Mesothelial cell of epicardium (in vitro differentiated cells): Measurements from ENCODE around the gene PRR23E. TPM values are rescaled to one million over a fixed set of nuclear protein-coding genes. Genes with fewer than 3 reads are reported as not detected.

ENCODE experiments used
- DNase-seq, 2 experiments: peaks; one replicate each; pipeline ENCODE4 v3.0.0; 2021; ENCODE audit warnings: low spot score in 2 of 2; ENCODE audit not compliant: unreplicated experiment in 2 of 2
- H3K27ac Mint-ChIP-seq: 2 replicates; pipeline ENCODE4 v1.8.0; 2021; ENCODE audit warnings: mixed read lengths
- H3K27me3 Mint-ChIP-seq: 2 replicates; pipeline ENCODE4 v1.8.0; 2021; ENCODE audit warnings: low read depth, mixed read lengths
- H3K36me3 Mint-ChIP-seq: 2 replicates; pipeline ENCODE4 v1.8.0; 2021; ENCODE audit warnings: mixed read lengths
- H3K4me1 Mint-ChIP-seq: 2 replicates; pipeline ENCODE4 v1.8.0; 2021; ENCODE audit warnings: mixed read lengths
- H3K4me3 Mint-ChIP-seq: 2 replicates; pipeline ENCODE4 v1.8.0; 2021; ENCODE audit warnings: mild to moderate bottlenecking, moderate library complexity, mixed read lengths
- H3K9me3 Mint-ChIP-seq: 2 replicates; pipeline ENCODE4 v1.8.0; 2021; ENCODE audit warnings: mixed read lengths
- CTCF ChIP-seq: fragments of 200-600 bp; sonication (generic); IDR thresholded peaks from one replicate; pipeline ENCODE4 v1.5.0; 2021; ENCODE audit warnings: antibody characterized with exemption; ENCODE audit not compliant: unreplicated experiment
- total RNA-seq: library from RNA; stranded (reverse); gene quantifications from 3 replicates; pipeline ENCODE4 v1.2.1, GENCODE V29; 2021

The PRR23E gene, protein sequence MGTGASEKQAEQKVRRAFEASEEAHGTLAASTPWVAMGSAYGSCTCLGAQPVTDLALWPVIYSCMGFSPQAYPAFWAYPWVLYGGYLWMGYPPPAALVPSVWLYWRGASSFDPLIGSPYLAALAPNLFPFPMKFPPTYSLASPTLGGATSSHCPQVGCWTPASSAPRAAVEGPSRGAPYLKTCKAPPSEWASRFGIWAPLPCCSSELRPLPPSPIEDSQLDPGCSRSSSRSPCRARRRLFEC
- total RNA-seq = not detected in 3 replicates

- DNase-seq = peak in 1 of 2 experiments; percentile 34
- Mint-ChIP-seq H3K27ac (no peak within 1 kb of the TSS), H3K9me3 (peaks cover 22% of the 10 kb centered on the region), H3K4me1 (no peaks in the 10 kb centered on the region), H3K36me3 (no peaks in the 10 kb centered on the region), H3K4me3 (no peak within 1 kb of the TSS), H3K27me3 (peaks cover 37% of the 10 kb centered on the region)
- no peak for TF ChIP-seq CTCF
These were observed at the start of gene PRR23E for GRCh38 chr3:127192576-127193232. Gene PRR23E, plus strand, starts transcription at chr3:127193131. Its CDS starts 3,555 bp downstream, at chr3:127196686.

DNA sequence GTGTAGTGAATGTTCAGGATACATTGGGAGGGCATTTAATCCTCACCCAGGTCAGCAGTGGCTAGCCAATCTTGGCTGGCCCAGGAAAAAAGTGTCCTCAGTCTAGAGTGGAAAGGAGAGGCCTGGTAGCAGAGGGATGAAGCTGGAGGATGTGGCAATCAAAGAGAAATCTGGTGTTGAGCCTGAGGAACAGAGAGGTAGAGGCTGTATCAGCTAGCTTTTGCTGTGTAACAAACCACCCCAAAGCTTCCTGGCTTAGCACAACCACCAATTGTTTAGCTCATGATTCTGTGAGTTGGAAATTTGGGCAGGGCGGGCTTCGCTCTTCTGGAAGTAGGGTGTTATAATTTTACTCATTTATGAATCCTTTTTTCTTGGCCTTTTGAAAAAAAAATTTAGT lies 49.8 kb upstream of the PRR23E start:
- no peak overlapping the region for H3K4me3 Mint-ChIP-seq
- peaks cover 3% of the 10 kb centered on the region for H3K9me3 Mint-ChIP-seq
- DNase-seq = no peak
- TF ChIP-seq CTCF = no peak
- peaks cover 6% of the 10 kb centered on the region for H3K4me1 Mint-ChIP-seq
- no peaks in the 10 kb centered on the region for H3K36me3 Mint-ChIP-seq
- H3K27ac Mint-ChIP-seq = no peak overlapping the region
- peaks cover 71% of the 10 kb centered on the region for H3K27me3 Mint-ChIP-seq

- Mint-ChIP-seq H3K36me3 (no peaks in the 10 kb centered on the region), H3K9me3 (peaks cover 3% of the 10 kb centered on the region), H3K27me3 (peaks cover 67% of the 10 kb centered on the region), H3K4me3 (no peak overlapping the region), H3K4me1 (peaks cover 6% of the 10 kb centered on the region), H3K27ac (no peak overlapping the region)
- no peak for DNase-seq
- no peak for TF ChIP-seq CTCF
These were observed 48.3 kb upstream of the PRR23E start for GRCh38 chr3:127144631-127145030.

DNA sequence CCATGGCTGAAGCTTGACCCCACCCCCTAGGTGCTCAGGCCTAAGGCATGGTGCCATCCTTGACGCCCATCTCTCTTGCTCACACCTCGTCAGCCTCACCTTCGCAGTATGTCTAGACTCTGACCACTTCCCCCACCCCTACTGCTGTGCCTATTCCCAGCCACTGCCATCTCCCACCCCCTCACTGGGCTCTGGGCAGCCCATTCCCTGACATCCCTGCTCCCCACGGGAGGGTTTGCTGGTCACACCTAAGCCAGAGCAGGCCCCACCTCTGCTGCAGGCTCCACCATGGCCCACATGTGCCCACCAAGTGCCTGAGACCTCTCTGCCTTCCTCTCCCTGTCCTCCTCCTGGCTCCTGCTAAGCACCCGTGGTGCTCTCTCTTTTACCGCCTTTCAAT lies 47.7 kb upstream of the PRR23E start:
- no peak for TF ChIP-seq CTCF
- Mint-ChIP-seq H3K27me3 (peaks cover 66% of the 10 kb centered on the region), H3K9me3 (peaks cover 3% of the 10 kb centered on the region), H3K4me3 (no peak overlapping the region), H3K27ac (no peak overlapping the region), H3K4me1 (peaks cover 6% of the 10 kb centered on the region), H3K36me3 (no peaks in the 10 kb centered on the region)
- DNase-seq = no peak

DNA sequence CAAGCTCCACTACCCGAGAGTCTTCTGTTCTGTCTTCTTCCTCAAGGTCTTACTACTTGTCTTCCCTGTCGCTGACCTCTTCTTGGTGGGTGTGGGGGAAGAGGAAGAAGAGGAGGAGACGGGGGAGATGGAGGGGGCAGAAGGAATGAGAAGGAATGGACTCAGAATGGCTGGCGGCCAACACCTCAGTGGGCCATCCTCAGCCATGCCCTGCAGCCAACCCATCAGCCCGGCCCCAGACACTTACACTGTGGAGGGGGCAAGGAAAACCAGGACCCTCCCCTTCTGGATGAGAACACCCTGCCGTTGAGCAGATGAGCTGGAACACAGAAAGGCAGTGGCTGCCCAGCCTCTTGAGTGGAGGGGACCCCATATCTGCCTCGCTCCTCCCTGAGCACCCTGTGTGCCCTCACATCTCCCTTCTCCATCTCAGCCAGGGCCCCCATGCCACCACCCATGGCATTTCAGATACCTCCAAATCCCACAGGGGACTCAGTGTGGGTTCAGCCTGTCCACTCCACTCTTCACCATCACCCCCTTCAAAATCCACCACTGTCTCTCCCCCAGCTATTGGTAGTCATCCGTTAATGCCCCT lies 45.5 kb upstream of the PRR23E start:
- no peaks in the 10 kb centered on the region for H3K36me3 Mint-ChIP-seq
- DNase-seq = no peak
- no peak for TF ChIP-seq CTCF
- H3K9me3 Mint-ChIP-seq = peaks cover 3% of the 10 kb centered on the region
- no peak overlapping the region for H3K27ac Mint-ChIP-seq
- no peaks in the 10 kb centered on the region for H3K4me1 Mint-ChIP-seq
- no peak overlapping the region for H3K4me3 Mint-ChIP-seq
- H3K27me3 Mint-ChIP-seq = peaks cover 58% of the 10 kb centered on the region
